ENCODE results near the gene MARCHF2.

MARCHF2 gene

GRCh38 chr19:8455018-8455417 is 41.9 kb downstream of the MARCHF2 start:
- DNase-seq: no peak

- no peak for DNase-seq
Observed at GRCh38 chr19:8456064-8456463, 43.0 kb downstream of the MARCHF2 start.

GRCh38 chr19:8457209-8457608 is 44.1 kb downstream of the MARCHF2 start:
- DNase-seq: no peak

DNA sequence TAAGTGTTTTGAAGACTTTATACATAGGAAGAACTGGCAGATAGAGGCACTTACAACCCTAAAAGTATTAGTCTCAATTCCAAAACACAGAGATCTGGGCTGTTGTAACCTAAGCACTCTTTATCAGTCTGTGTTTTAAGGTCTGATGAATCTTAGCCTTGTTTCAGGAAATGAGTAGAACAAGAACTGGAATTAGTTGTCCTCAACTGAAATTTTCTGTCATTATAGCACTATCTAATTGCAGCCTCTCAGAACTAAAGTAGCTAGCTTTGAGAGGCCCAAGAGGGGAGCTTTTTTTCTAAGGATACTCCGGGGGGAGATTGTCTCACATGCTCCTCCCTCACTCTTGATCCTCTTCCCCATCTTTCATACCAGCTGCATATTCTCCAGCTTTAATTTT is 44.7 kb downstream of the MARCHF2 start:
- no peak for DNase-seq

- no peak for DNase-seq
Observed at GRCh38 chr19:8458380-8458779, 45.3 kb downstream of the MARCHF2 start.

GRCh38 chr19:8459095-8459494 is 46.0 kb downstream of the MARCHF2 start:
- DNase-seq: no peak

DNA sequence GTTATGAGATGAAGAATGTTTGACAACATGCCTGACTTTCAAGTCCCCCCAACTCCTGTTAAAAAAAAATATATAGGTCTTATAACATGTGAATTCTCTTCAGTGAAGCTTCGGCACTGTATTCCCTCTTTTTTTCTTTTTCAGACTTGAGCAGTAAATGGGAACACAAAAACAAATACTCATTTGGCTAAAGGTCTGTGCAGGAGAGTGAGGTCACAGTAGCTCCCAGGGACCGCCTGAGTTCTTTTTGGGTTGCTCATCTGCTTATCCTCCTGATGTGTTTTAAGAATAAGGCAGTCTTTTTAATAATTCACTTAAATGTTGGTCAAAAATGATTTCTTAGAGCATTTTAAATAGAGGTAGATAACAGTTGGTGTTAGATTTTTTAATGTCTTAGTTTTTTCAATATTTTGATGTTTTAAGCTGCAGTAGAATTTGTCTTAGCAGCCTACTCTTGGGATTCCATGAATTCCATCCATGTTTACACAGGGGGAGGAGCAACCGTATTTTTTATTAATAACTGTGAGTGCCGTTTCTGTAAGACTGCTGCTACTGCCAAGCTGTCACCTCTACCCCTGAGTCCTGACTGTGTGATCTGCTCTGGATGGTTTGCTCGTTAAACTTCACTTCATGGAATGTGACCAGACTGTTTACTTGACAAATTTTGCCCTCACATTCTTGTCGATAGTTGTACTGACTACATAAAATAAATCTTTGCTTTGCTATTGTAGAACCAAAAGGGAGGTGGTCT is 46.6 kb downstream of the MARCHF2 start:
- DNase-seq: no peak

GRCh38 chr19:8460516-8461298 is 47.6 kb downstream of the MARCHF2 start:
- DNase-seq: no peak

- DNase-seq: no peak
Observed at GRCh38 chr19:8461376-8461775, 48.3 kb downstream of the MARCHF2 start.

GRCh38 chr19:8461891-8462290 is 48.8 kb downstream of the MARCHF2 start:
- DNase-seq: no peak

DNA sequence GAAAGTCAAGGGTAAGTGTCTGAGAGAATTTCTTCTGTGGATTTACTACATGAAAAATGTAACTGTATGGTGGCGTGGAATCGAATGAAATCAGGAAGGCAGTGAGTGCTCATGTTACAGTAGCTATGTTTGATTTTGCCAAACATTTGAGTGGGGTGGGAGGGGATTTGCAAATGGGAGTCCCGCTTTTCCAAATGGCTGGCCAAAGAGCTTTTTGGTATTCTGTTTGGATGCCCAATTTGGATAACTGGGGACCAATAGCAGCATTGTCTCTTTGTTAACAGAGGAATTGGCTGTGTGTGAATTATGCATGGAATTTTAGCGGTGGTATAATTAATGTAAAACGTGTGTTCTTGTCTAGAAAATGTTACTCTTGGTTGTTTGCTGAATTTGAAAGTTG is 49.5 kb downstream of the MARCHF2 start:
- DNase-seq: no peak

GRCh38 chr19:8463365-8463764 is 50.3 kb downstream of the MARCHF2 start:
- no peak for DNase-seq

GRCh38 chr19:8466018-8466417 is 52.9 kb downstream of the MARCHF2 start:
- DNase-seq: no peak

DNA sequence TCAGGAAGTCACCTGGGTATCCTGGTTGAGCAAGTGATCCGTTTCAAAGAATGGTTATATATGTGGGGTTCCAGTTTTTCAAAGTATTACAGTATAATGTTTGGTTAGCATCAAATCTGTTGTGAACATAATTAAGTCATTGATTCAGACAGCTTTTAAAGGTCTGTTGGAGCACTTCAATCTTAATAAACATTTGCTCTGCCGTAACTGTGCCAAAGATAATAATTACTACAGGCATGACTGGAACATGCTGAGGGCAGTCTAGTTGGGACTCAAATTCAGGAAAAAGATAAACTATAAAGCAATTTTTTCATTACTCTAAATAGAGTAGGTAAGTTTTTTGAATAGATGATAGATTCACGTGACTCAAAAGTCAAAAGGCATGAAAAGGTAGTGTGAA is 55.0 kb downstream of the MARCHF2 start:
- DNase-seq: no peak

DNA sequence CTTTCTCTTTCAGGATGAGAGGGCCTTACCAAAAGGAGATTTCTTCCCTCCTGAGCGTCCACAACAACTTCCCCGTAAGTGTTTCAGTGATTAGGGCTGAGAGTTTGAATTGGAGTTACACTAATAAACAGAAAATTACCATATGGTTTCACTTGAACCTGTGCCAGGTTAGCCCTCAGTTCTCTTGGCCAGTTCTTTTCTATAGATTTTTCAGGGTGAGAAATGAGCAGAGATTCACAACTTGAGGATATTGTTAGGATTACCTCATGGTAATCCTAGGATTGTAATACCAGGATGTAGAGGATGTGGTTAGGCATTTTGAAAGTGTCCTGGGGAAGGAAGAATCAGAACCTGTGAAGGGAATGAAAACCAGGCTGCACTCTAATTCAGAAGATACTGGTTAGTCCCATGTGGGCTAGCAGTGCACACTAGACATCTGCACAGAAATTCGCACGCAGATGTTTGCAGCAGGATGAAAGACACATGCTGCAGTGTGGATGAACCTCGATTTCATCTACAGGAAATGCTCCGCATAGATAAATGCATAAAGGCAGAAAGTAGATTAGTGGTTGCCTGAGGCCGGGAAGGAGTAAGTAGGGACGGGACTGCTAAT is 55.8 kb downstream of the MARCHF2 start:
- DNase-seq: no peak

DNA sequence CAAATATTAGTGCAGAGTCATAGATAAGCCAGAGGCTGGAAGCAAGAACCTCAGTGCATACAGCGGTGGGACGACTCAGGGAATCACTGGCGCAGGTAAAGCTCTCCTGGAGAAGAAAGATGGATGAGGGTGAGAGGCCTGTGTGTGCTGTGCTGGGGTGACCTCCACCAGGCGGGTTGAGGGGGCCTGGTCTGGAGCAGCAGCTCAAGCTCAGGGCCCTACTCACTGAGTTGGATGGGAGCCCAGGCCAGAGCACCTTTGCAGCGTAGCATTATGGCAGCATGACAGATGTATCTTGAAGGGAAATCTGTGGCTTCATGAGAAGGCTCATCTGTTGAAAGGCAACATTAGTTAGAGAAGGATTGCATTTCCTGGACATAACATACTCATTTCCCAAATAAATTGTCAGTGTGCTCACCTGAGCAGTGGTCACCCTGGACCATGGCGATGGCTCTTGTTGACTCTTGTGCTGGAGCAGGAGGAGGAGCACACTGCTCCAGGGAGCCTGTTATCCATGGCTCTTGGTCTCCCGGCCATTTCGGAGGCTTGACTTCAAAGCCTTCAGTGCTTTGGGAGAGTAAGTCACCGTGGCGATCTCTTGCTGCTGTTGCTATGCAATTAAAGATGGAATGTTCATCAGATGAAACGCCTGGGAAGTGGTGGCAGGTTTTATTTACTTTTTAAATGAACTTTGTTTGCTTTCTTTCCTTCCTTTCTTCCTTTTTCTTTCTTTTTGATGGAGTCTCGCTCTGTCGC is 56.7 kb downstream of the MARCHF2 start:
- no peak for DNase-seq

DNA sequence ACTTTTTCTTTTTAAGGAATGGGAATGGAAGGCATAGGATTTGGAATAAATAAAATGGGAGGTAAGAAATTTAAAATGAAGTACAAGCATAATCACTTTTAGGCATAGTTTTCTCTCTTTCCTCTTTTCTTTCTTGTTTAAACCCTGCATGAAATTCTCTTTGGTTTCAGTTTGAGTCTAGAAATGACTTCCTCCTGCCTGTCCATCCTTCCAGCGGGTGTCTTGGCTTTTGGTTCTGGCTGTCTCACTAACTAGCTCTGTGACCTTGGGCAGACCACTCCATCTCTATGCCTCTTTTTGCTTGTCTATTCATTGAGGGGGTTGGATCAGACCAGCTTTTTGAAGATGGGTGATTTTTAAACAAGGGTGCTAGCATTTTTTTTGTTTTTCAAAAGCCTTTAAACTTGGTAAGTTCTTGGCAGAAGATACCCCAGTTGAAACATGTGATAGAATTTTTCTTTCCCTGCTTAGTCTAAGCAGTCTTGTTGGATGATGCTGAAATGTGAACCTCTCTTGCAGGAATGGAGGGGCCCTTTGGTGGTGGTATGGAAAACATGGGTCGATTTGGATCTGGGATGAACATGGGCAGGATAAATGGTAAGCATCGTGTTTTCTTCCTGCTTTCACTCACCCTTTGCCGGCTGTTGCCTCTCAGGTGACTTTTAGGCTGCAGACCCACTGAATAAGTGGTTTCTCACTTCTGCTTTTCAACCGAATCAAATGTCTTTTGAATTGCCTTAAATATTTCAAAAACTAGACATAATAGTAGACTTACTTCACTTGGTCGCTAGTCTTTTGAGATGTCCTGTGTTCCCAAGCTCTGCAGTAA is 60.8 kb downstream of the MARCHF2 start:
- no peak for DNase-seq

- DNase-seq: no peak
Observed at GRCh38 chr19:8475005-8475404, 61.9 kb downstream of the MARCHF2 start.

GRCh38 chr19:8476524-8476923 is 63.4 kb downstream of the MARCHF2 start:
- DNase-seq: no peak

- DNase-seq: no peak
Observed at GRCh38 chr19:8477889-8478288, 64.8 kb downstream of the MARCHF2 start.

- no peak for DNase-seq
Observed at GRCh38 chr19:8478598-8478997, 65.5 kb downstream of the MARCHF2 start.

- no peak for DNase-seq
Observed at GRCh38 chr19:8481201-8481600, 68.1 kb downstream of the MARCHF2 start.
